Lung (tissue), 12 donors: Measurements from ENCODE around the gene STRADB. TPM values are rescaled to one million over a fixed set of nuclear protein-coding genes. Genes with fewer than 3 reads are reported as not detected.

Source experiments
- ATAC-seq: fragments of 200-7000 bp; cut with Tn5 transposase; one replicate; pipeline ENCODE4 v1.9.1; 2020; ENCODE audit warnings: moderate number of reproducible peaks; ENCODE audit not compliant: insufficient read depth, low FRiP score
- DNase-seq, 3 donors: peaks; one replicate each; pipeline ENCODE4 v3.0.0-alpha.2; 2013 to 2017
- H3K27ac ChIP-seq, 2 donors: one replicate each; pipeline ENCODE4 v1.5.1; 2013; ENCODE audit warnings: mild to moderate bottlenecking in 2 of 2, moderate library complexity in 2 of 2, control low read depth in 1 of 2, inconsistent platforms in 1 of 2, low read depth in 1 of 2, low read length in 1 of 2
- H3K27me3 ChIP-seq, 3 donors: one replicate each; pipeline ENCODE4 v1.5.1; 2013; ENCODE audit warnings: low read length in 2 of 3; ENCODE audit not compliant: control insufficient read depth in 3 of 3, insufficient read depth in 3 of 3
- H3K36me3 ChIP-seq, 4 donors: one replicate each; pipeline ENCODE4 v1.5.1; 2013; ENCODE audit warnings: low read length in 4 of 4, mild to moderate bottlenecking in 1 of 4, moderate library complexity in 1 of 4; ENCODE audit not compliant: control insufficient read depth in 4 of 4, insufficient read depth in 4 of 4
- H3K4me1 ChIP-seq, 5 donors: one replicate each; pipeline ENCODE4 v1.5.1; 2013; ENCODE audit warnings: low read length in 5 of 5, mild to moderate bottlenecking in 2 of 5, moderate library complexity in 1 of 5; ENCODE audit not compliant: control insufficient read depth in 5 of 5, insufficient read depth in 5 of 5
- H3K4me3 ChIP-seq: one replicate; pipeline ENCODE4 v1.5.1; 2013; ENCODE audit warnings: mild to moderate bottlenecking, control low read depth, moderate library complexity
- H3K9ac ChIP-seq, 2 donors: one replicate each; pipeline ENCODE4 v1.5.1; 2013; ENCODE audit warnings: low read length in 2 of 2, control low read depth in 1 of 2; ENCODE audit not compliant: insufficient read depth in 1 of 2
- H3K9me3 ChIP-seq, 4 donors: one replicate each; pipeline ENCODE4 v1.5.1; 2013; ENCODE audit warnings: low read length in 3 of 4, mild to moderate bottlenecking in 1 of 4, moderate library complexity in 1 of 4; ENCODE audit not compliant: control insufficient read depth in 4 of 4, insufficient read depth in 3 of 4
- WGBS, 2 donors: extraction: QIAGEN DNeasy Blood & Tissue Kit; methylation state at CpG; one replicate each; pipeline ENCODE4 v1.1.7; 2013; 5-methylcytosine and 5-hydroxymethylcytosine counted together
- polyA plus RNA-seq, 2 donors: library from polyadenylated mRNA; stranded (reverse); fragments of 200-250 nt; gene quantifications; one replicate each; pipeline ENCODE4 v1.2.1, GENCODE V29; 2013
- total RNA-seq, 2 donors: library from RNA; depleted of rRNA in 1 of 2; stranded (reverse); fragments of >200 nt in 1 of 2; gene quantifications; one replicate each; pipeline ENCODE4 v1.2.1, GENCODE V29; 2014 to 2021
- TF ChIP-seq, protein P1 (sequence below): IDR thresholded peaks from 2 replicates; pipeline ENCODE4 v1.5.1; 2012; ENCODE audit warnings: mild to moderate bottlenecking; ENCODE audit errors: control extremely low read depth, extremely low read depth
- donor health status: control.
- donor health status: control.
- donor health status: Bipolar disorder and iron deficiency.
- donor health status: healthy.
- donor health status: DM: yes; HTN: yes; CAD: no.

STRADB gene
- total and polyA plus RNA-seq, 4 donors: 10.3 to 58.6 (median 16.8) TPM

DNA sequence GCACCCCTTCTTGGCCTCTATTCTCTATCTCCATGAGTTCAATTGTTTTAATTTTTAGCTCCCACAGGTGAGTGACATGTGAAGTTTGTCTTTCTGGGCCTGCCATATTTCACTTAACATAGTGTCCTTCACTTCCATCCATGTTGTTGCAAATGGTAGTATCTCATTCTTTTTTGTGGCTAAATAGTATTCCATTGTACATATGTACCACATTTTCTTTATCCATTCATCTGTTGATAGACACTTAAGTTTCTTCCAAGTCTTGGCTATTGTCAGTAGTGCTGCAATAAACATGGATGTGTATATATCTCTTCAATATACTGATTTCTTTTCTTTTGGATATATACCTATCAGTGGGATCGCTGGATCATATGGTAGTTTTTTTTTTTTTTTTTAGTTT lies 9.0 kb downstream of the STRADB start:
- no peak for DNase-seq

GRCh38 chr2:201464547-201464946 lies 13.0 kb downstream of the STRADB start:
- Histone ChIP-seq H3K27me3 (no peaks in the 10 kb centered on the region), H3K36me3 (peaks cover 12 to 44% (median 26%) of the 10 kb centered on the region in 4 donors), H3K4me3 (no peak overlapping the region), H3K4me1 (peaks cover 0 to 2% (median 0%) of the 10 kb centered on the region in 5 donors), H3K27ac (peak overlapping the region in 1 of 2 donors; percentile 15), H3K9ac (no peak overlapping the region), H3K9me3 (no peaks in the 10 kb centered on the region)
- WGBS, 2 donors: 99 to 100% methylated on average over 1 of the region's 1 CpG
- DNase-seq (no peak), ATAC-seq (no peak)
- TF ChIP-seq, protein P1, sequence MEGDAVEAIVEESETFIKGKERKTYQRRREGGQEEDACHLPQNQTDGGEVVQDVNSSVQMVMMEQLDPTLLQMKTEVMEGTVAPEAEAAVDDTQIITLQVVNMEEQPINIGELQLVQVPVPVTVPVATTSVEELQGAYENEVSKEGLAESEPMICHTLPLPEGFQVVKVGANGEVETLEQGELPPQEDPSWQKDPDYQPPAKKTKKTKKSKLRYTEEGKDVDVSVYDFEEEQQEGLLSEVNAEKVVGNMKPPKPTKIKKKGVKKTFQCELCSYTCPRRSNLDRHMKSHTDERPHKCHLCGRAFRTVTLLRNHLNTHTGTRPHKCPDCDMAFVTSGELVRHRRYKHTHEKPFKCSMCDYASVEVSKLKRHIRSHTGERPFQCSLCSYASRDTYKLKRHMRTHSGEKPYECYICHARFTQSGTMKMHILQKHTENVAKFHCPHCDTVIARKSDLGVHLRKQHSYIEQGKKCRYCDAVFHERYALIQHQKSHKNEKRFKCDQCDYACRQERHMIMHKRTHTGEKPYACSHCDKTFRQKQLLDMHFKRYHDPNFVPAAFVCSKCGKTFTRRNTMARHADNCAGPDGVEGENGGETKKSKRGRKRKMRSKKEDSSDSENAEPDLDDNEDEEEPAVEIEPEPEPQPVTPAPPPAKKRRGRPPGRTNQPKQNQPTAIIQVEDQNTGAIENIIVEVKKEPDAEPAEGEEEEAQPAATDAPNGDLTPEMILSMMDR: no peak

More for the DNA sequence above, 9.0 kb downstream of the STRADB start:
- no peak overlapping the region for H3K27ac ChIP-seq
- ATAC-seq: no peak
- no peak overlapping the region for H3K9ac ChIP-seq
- peaks cover 11 to 40% (median 25%) of the 10 kb centered on the region in 4 donors for H3K36me3 ChIP-seq
- TF ChIP-seq, protein P1: no peak
- H3K4me3 ChIP-seq: no peak overlapping the region
- H3K27me3 ChIP-seq: no peaks in the 10 kb centered on the region
- H3K4me1 ChIP-seq: no peaks in the 10 kb centered on the region
- H3K9me3 ChIP-seq: no peaks in the 10 kb centered on the region
- 95 to 100% methylated on average over 1 of the region's 1 CpG for WGBS, 2 donors

GRCh38 chr2:201465524-201465971 lies 14.0 kb downstream of the STRADB start:
- Histone ChIP-seq H3K36me3 (peaks cover 12 to 47% (median 25%) of the 10 kb centered on the region in 4 donors), H3K9me3 (no peaks in the 10 kb centered on the region), H3K4me1 (peaks cover 0 to 2% (median 0%) of the 10 kb centered on the region in 5 donors), H3K27ac (peak overlapping the region in 1 of 2 donors; percentile 23), H3K4me3 (no peak overlapping the region), H3K9ac (no peak overlapping the region), H3K27me3 (no peaks in the 10 kb centered on the region)
- WGBS, 2 donors: 93 to 94% methylated on average over 2 of the region's 2 CpGs
- no peak for ATAC-seq
- no peak for DNase-seq
- TF ChIP-seq, protein P1: no peak

DNA sequence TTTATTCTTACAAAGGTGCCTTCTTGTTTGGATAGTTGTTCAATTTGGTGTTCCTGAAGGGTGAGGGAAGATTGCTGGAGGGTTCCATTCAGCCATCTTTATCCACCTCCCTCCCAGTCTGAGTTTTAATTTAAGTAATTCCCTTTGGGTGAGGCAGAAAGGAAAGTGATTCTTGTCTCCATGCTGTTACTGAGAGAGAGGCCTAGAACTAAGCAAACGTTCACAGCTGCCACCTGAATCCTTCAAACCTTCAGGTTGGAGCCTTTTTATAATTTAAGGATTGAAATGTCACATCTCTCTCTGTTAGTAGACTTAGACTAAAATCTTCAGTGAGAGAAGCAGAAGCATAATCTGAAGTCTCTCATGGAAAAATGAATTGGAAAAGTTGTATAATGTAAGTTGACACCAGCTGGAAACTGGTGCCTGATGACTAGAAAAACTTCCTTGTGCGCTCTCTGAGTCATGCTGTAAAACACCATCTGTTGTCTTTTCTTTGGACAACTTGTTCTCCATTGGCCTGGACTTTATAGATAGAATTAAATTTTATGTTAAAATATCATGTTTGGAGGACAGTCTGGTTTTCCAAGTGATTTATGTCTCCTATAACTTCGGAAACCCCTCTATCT lies 14.6 kb downstream of the STRADB start:
- peaks cover 11 to 47% (median 25%) of the 10 kb centered on the region in 4 donors for H3K36me3 ChIP-seq
- H3K27me3 ChIP-seq: no peaks in the 10 kb centered on the region
- ATAC-seq: no peak
- H3K4me3 ChIP-seq: no peak overlapping the region
- TF ChIP-seq, protein P1: no peak
- no peak overlapping the region for H3K9ac ChIP-seq
- peaks cover 0 to 2% (median 0%) of the 10 kb centered on the region in 5 donors for H3K4me1 ChIP-seq
- 81 to 85% methylated on average over 3 of the region's 3 CpGs for WGBS, 2 donors
- H3K27ac ChIP-seq: peak overlapping the region in 1 of 2 donors; percentile 23
- DNase-seq: no peak
- no peaks in the 10 kb centered on the region for H3K9me3 ChIP-seq
